Epithelial cell of proximal tubule (primary cell): ENCODE results near the gene ETS2. TPM values are rescaled to one million over a fixed set of nuclear protein-coding genes. Genes with fewer than 3 reads are reported as not detected.

Experiments
- DNase-seq: peaks from one replicate; pipeline ENCODE4 v3.0.0-alpha.2; 2011; ENCODE audit warnings: low read depth
- H3K4me3 ChIP-seq: 2 replicates; pipeline ENCODE4 v1.5.1; 2011; ENCODE audit warnings: low read depth, mild to moderate bottlenecking, low read length
- total RNA-seq: library from RNA; depleted of rRNA; stranded (reverse); fragments of >200 nt; gene quantifications from 2 replicates; pipeline ENCODE4 v1.2.3, GENCODE V29; 2015
- TF ChIP-seq, protein P1 (sequence below): conservative IDR thresholded peaks from 2 replicates; pipeline ENCODE4 v1.5.1; 2012; ENCODE audit warnings: low read depth, mild to moderate bottlenecking, low read length

ETS2 gene
- total RNA-seq, 1 donor from 2014 or later: 11.1 TPM

DNA sequence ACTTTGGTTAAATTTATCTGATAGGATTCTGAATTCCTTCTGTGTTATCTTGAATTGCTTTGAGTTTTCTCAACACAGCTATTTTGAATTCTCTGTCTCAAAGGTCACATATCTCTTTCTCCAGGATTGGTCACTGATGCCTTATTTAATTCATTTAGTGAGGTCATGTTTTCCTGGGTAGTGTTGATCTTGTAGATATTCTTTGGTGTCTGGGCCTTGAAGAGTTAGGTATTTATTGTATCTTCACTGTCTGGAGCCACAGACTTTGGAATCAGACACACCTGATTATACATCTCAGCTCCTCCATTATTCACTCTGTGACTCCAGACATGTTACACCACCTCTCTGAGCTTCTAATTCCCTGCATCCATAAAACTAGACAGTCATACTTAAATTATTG lies 34.2 kb upstream of the ETS2 start:
- TF ChIP-seq, protein P1, sequence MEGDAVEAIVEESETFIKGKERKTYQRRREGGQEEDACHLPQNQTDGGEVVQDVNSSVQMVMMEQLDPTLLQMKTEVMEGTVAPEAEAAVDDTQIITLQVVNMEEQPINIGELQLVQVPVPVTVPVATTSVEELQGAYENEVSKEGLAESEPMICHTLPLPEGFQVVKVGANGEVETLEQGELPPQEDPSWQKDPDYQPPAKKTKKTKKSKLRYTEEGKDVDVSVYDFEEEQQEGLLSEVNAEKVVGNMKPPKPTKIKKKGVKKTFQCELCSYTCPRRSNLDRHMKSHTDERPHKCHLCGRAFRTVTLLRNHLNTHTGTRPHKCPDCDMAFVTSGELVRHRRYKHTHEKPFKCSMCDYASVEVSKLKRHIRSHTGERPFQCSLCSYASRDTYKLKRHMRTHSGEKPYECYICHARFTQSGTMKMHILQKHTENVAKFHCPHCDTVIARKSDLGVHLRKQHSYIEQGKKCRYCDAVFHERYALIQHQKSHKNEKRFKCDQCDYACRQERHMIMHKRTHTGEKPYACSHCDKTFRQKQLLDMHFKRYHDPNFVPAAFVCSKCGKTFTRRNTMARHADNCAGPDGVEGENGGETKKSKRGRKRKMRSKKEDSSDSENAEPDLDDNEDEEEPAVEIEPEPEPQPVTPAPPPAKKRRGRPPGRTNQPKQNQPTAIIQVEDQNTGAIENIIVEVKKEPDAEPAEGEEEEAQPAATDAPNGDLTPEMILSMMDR: no peak
- no peak for DNase-seq
- H3K4me3 ChIP-seq: no peak overlapping the region

DNA sequence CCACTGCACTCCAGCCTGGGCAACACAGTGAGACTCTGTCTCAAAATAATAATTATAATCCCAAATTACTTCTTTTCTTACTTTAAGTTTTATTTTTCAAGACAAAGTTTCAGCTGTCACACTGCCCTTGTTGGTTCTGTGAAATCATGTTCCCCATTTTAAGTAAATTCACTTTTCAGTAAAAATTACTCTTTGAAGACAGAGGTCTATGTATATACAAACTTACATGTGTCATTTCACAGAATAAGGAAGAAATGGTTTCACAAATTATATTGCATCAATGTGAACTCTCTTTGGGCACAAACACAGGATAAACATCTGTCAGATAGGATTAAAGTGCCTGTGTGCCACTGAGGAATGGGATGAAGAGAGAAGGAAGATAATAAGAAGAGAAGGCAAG lies 33.1 kb upstream of the ETS2 start:
- DNase-seq: no peak
- TF ChIP-seq, protein P1: no peak

DNA sequence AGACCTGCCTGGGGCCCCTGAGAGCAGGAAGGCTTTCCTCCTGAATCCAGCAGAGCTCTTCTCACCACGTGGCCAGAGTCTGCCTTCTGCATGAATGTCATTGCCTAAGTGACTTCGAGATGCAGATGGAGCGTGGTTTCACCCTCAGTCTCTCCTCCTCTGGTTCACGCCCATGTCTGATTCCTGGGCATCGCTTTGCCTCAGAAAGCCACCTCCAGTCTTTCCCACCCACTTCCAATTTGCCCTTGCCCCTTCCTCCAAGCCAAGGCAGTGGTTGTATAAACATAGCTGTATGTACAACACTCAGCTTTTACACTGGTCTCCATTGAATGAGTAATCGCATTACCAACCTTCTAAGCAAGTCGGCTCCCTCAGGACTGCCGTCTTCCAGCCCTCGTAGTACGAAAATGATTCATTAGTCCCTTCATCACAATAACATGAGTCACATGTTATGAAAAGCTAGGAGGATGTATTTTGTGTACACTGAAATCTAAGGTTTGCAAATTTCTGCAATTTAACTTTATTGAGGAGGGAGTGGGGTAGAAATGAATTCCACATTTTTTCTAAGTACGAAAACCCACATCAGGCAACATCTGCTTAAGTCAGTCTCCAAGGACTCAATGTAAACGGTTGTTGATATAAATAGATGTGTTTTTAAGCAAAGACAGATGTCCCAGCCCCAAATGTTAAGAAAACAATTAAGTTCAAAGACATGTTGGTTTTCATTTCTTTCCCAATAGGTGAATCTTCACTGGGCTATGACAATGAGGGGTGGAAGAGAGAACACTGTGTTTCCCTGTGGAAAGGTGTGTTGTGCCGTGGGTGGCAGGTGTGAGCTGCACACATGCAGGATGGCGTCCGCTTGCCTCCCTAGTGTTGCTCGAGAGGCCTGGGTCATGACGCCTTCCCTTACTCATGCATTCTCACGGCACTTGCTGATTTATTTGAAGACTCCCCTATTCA lies 32.3 kb upstream of the ETS2 start:
- peak; percentile 70 for DNase-seq
- TF ChIP-seq, protein P1: no peak
- no peak overlapping the region for H3K4me3 ChIP-seq

More for the DNA sequence above, 33.1 kb upstream of the ETS2 start:
- H3K4me3 ChIP-seq: no peak overlapping the region

DNA sequence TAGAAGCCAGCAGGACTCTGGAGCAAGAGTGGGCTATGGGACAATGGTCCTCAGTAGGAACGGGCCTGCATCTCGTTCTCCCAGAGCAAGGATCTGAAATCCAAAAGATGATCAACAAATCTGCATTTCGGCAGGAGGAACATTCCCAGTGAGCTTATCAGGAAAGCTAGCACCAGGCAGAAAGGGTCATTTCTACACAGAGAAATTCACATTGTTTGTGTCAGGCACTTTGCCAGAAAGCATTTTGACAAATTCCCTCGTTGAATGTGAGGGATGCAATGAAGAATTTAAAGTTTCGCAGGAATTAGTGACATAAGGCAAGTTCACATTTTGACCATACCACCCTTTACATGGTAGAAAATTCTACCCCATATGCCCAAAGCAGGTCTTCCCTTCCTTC lies 31.6 kb upstream of the ETS2 start:
- DNase-seq: no peak
- TF ChIP-seq, protein P1: no peak
- no peak overlapping the region for H3K4me3 ChIP-seq

DNA sequence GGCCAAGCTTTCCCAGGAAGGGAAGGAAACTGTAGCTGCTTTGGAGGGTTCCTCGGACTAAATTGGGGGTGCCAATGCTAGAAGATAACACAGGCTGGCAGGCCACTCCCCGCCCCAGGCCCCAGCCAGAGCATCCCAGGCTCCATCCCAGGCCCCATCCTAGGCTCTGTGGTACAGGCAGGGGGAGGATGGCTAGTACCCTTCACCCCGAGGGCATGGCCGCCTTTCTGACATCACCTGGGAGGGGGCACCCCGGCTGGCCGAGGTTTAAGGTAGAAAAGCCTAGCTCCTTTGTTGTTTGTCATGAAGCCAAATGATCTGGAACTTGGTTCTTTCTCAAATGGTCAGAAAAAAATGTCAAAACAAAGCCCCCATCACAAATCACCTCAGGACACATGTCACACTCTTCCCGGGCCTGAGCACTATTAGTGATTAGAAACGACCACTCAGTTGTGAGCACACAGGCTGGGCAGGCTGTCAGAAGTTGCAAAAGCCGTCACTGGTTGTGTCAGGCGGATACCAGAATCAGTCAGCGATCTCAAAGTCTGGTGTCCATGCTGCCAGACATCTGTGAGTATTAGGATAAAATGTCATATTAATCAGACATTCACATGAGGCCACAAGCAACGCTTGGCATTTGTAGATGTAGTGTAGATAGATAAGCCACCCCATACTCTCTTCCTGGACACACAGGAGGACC lies 31.0 kb upstream of the ETS2 start:
- TF ChIP-seq, protein P1: no peak
- DNase-seq: no peak
- no peak overlapping the region for H3K4me3 ChIP-seq

DNA sequence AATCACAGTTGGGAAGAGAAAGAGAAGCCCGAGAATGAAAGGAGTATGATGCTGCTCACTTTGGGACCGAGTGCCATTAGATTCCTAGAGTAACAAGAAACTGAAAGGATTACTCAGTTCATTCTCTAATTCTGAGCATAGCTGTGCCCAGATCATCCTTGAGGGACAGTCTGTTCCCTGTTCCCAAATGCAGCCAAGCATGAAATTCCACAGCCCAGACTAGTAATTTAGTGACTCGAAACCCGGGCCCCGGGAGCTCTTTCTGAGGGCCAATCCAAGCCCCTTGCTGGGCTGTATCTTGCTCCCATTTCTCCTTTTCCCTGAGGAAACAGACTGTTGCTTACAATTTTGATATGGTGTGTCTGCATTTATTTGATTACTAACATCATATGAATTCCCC lies 30.0 kb upstream of the ETS2 start:
- no peak for DNase-seq
- H3K4me3 ChIP-seq: no peak overlapping the region
- TF ChIP-seq, protein P1: no peak
